MM.1S (cell line): ENCODE measurements around the gene CDT1.

ENCODE experiments used
- CTCF ChIP-seq: fragments of 300-600 bp; sonication (generic); IDR thresholded peaks from 2 replicates; pipeline ENCODE4 v1.5.1; 2016; ENCODE audit warnings: antibody characterized with exemption, low read length, mixed read lengths
- EZH2 ChIP-seq: fragments of 300-600 bp; sonication (generic); optimal IDR thresholded peaks from 2 replicates; pipeline ENCODE3; 2017; ENCODE audit warnings: low read depth, mild to moderate bottlenecking, antibody characterized with exemption, low read length, mixed read lengths

DNA sequence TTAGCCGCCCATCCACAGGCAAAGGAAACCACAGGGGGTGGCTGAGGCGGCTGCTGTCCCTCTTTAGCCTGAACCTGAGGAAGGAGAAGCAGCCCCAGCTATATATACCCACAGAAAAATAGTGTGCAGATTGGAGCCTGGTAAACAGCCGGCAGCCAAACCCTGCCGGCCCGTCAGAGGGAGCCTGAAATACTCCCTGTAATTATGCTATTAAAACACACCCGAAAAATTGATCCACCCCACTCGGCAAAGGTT lies 25.4 kb upstream of the CDT1 start:
- TF ChIP-seq CTCF: no peak
- TF ChIP-seq EZH2: no peak
